T-helper 9 cell (primary cell): ENCODE results near the gene CREB3L2.
"Not testable (repeated sequence)": the region's sequence is repeated elsewhere in the genome, so short reads cannot be mapped to it uniquely, and the experiment has no call there.

Source experiments
- DNase-seq: peaks from one replicate; pipeline ENCODE4 v3.0.0-alpha.2; 2020

The CREB3L2 gene

DNA sequence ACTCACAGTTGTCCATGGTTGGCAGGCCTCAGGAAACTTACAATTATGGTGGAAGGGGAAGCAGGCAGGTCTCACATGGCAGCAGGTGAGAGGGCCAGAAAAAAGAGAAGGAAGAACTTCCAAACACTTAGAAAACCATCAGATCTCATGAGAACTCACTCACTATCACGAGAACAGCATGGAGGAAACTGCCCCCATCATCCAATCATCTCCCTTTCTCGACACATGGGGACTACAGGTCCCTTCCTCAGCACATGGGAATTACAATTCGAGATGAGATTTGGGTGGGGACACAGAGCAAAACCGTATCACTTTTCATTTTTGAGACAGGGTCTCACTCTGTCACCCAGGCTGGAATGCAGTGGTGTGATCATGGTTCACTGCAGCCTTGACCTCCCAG is 12.3 kb upstream of the CREB3L2 start:
- DNase-seq: not testable (repeated sequence)

DNA sequence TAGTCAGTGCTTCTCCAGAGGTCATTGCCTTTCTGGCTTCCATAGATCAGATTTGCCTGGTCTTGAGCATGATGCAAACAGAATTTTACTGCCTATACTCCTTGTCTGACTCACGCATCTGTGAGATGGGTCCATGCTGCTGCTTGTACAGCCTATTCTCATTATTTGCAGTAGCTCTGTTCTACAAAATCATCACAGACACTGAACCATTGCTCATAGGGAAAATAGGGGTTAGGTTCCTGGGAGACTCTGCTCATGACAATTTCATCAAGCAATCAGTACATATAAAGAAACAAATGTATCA is 7.4 kb upstream of the CREB3L2 start:
- no peak for DNase-seq

DNA sequence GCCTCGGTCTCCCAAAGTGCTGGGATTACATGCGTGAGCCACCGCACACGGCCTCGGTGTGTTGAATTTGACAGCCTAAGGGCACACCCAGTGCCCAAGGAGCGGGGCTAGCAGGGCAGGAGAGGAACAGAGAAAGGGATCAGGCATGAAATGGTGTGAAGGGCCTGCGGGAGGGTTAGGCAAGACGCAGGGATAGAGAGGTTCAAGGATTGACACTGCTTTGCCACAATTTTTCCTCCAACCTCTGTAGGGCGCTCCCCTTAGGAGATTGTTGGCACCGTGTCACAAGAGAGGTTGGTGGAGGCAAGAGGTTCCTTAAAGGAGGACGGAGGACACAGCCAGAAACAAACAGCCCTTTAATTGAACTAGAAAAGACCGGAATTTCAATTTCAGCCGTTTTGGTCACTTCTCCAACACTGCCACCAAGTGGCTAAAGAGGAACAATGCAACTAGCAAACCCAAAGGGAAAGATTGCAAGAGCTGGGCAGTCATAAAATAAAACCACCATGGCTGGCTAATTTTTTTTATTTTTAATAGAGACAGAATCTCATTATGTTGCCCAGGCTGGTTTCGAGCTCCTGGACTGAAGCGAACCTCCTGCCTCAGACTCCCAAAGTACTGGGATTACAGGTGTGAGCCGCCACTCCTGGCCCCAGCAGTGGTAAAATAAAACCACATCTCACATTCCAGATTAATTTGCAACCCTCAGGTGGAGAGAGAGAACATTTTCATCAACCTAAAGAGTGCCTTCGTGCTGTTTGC is 6.9 kb upstream of the CREB3L2 start:
- no peak for DNase-seq

DNA sequence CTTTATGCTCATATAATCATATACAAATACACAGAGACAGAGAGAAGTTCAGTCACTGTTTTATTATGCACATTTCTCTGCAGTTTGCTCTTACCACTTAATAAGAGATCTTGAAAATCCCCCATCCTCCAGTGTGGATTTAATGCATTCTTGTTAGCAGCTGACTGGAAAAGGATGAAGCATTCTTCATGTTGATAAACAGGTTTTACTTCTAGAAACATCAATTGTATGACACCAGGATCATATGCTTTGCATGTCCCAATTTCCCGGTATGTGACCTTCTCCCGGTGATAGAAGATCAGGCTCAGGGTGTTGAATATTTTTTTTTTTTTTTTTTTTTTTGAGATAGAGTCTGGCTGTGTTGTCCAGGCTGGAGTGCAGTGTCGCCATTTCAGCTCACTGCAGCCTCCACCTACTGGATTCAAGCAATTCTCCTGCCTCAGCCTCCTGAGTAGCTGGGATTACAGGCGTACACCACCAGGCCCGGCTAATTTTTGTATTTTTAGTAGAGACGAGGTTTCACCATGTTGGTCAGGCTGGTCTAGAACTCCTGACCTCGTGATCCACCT is 6.2 kb upstream of the CREB3L2 start:
- no peak for DNase-seq

DNA sequence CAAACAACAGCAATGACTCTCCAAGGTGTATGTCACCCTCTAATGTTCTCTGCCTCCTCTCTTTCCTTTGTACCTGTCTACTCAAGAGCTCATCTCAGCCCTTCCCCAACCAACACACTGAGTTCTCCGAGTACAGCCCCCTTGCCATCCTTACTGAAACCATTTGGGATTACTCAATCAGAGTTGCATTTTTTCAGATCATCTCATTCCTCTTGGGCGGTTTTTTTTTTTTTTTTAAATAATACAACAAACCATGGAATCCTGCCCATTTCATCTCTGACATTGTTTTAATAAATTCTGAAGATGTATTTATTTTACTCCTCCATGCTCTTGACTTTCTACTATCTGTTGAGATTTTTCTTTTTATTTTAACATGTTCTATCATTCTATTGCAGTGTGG is 4.2 kb upstream of the CREB3L2 start:
- no peak for DNase-seq

DNA sequence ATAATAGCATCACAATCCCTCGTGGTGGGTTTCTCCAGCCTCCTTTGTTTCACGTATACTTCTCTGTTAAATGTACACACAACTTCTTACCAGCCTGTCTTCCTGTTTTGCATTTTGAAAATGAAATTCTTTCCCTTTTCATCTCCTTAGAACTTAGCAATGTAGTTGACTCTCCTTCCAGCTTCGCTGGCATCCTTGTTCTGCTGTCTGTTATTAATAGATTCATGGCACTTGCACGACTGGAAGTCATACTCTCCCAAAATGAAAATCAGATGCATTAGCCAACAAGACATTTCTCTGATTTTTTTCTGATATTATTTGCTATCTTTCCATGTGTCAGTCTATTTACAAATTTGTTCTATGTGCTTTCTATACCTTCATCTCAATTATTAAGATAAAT is 3.0 kb upstream of the CREB3L2 start:
- no peak for DNase-seq

DNA sequence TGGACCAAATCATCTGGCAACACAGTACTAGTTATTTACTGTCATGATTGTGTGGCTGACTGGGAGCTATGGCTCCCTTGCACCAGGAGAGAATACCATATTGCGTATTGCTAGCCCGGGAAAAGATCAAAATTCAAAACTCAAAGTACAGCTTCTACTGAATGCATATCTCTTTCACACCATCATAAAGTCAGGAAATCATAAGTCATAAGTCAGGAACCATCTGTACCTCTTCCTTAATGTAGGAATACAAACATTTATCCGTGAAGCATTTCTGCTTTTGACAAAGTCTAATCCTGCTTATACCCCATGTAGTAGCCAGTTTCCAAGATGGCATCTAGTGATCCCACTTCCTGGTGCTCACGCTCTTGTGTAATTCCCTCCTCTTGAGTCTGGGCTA is 2.2 kb upstream of the CREB3L2 start:
- DNase-seq: no peak

DNA sequence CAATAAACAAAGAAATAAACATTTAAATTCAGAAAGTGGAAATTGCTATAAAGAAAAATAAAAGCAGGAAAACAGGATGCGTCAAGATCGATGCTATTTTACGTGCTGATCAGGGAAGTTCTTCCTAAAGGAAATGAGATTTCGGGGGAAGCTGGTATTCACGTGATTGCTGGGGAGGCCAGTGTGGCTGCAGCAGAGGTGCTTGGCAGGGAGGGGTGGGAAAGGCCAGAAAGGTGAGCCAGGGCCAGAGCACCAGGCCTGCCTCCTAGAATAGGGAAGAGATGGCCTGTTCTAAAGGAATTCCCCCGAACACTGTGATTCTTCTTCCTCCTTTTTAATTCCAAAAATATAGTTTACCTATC is 923 bp upstream of the CREB3L2 start:
- no peak for DNase-seq

DNA sequence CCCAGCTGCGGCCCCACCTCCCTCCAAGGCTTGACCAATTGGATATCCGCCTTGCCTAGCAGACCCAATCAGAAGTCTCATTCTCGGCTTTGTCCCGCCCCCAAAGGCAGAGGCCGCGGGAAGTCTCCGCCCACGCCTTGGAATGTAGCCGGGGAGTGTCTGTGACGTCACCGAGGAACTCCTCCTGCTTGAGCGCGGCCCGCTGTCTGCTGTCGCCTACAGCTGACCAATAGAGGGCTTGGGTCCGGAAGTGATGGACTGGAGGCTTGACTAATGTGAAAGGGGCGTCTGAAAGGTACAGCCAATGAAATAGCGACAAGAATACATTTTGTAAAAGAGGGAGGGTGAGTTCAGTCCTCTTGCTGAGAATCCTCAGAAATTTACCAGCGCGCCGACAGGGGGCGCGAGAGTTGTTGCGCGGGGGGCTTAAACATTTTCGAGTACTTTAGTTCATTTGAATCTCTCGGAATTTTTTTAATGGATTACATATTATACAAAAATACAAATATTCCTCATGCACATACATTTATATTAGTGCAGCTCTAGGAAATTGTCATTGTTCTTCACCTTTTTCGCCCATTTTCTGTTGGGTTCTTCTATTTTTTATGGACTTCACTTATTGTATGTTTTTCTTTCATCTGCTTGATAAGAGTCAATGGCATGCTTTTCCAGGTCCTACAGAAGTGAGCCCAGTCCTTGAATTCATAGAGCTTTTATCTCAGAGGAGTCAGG is 376 bp upstream of the CREB3L2 start:
- peak; percentile 96 for DNase-seq

DNA sequence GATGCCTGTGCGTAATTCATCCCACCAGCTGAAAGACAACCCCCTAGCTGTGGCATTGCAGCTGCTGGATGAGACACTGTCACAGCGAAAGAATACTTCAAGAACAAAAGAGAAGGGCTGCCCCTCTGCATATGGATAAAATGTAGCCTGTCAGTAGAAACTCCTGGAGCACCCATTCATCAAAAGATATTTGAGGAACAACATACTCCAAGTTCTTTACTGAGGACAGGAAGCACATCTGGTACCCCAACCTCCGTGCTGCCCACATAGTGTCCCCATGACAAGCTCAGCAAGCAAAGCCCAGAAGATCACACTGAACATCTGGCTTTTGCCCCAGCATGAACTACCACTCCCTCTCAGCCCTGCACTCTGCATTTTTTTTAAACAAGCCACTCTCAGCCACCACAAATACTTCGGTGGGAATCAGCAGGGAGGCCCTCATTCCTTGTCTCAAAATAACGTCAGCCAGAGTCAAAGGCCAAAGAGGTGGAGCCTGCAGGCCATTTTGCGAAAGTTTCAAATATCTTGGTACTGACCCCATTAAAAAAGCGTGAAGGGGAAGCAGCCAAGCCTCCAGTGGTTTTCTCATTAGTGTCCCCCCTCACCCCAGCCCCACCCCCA is 1.7 kb downstream of the CREB3L2 start:
- DNase-seq: no peak

DNA sequence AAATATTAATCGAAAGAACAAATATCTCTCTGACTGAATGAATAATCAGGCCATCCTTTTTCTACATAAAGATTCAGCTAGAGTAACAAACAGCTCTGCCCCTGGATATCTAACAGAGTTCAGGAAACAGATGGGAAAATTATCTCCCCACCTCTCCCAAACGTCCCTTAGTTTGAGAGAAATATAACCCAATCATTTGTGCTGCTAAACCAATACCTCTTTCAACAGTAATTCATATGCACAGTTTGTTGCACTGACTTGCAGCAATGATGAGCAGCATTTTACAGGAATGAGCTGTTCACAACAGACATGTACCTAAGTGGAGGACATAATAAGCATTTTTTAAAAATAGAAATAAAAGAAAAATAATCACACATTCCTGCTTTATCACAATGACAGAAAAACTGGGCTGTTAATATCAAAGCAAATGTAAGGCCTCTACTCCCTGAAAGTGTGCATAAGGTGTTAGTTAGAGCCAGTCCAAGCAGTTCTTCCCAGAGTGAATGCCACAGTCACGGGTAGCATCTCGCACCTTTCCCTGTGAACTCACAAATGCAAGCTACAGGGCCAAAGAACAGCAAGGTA is 2.3 kb downstream of the CREB3L2 start:
- no peak for DNase-seq

DNA sequence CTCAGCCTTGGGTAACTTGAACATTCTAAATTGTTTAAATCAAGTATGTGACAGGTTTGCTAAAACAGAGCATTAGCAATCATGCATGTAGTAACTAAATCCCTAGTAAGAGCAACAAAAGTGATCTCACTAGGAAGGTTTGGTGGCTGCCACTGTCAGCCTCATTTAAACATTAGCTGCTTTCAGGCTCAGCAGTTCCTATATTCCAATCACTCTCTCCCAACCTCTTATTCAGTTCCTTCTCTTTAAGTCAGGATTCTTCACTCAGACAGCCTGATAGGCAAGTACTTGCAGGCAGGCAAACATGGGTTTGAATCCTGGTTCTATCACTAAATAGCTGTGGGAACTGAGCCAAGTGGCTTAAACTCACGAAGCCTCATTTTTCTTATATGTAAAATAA is 3.6 kb downstream of the CREB3L2 start:
- DNase-seq: no peak

DNA sequence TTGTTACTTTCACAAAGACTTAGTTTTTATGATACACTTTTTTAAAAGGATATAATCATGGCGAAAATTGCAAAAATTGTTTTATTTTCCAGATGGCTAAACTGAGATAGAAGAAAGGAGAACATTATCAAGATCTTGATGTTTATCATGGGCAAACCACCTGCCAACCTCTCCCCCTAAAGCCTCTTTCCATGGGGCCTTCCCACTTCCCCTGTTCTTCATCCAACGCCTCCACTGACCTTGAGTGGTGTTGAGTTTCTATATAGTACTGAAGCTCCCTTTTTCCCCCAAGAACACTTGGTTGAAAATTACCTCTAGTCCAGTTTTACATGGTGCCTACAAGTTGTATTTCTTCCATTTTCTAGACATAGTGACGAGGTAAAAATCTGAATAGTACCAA is 5.0 kb downstream of the CREB3L2 start:
- no peak for DNase-seq

DNA sequence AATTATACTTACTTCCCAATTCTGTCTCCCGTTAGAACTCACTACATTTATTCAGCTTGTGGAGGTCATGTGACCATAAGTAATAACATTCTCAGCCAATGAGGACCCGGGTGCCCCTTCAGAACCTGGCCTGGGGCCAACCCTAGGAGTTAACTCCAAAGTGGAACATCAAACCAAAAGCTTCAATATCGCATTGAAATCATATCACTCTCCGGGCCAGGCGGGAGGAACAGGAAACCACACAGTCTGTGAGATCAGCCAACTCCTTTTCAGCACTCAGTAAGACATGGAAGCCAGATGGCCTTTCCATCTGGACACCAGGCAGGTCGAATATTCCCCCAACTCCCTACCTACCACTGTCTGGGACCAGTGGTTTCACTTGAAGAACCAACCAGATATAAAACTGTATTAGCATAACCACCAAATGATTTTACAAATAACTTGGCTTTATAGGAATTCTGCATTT is 5.5 kb downstream of the CREB3L2 start:
- DNase-seq: no peak

DNA sequence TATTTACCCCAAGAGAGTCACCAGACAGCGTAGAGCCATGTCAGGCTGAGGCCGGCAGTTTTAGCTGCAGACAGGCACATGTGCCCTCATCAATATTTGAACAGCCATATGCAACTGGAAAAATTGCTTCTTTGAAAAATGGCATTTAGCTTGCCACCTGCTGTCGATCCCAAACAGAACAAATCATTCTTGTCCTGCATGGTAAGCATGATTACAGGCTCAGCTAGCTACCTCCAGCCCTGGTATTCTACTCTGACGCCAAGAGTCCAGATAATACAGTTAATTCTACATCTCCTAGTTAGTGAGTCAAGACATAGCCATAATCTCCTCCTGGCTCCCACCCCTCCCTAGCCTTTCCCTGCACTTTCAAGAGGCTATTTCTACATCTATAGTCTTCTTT is 7.7 kb downstream of the CREB3L2 start:
- DNase-seq: no peak

DNA sequence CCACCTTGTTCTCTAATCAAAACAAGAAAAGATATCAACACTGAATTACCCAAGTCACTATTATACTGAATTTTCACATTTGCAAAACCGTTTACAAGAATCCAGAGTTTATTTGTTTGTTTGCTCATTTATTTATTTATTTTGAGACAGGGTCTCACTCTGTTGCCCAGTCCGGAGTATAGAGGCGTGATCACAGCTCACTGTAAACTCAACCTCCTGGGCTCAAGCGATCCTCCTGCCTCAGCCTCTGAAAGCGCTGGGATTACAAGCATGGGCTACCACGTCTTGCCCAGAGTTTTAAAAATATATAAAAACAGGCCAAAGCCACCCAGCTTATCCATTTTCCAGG is 8.5 kb downstream of the CREB3L2 start:
- no peak for DNase-seq

DNA sequence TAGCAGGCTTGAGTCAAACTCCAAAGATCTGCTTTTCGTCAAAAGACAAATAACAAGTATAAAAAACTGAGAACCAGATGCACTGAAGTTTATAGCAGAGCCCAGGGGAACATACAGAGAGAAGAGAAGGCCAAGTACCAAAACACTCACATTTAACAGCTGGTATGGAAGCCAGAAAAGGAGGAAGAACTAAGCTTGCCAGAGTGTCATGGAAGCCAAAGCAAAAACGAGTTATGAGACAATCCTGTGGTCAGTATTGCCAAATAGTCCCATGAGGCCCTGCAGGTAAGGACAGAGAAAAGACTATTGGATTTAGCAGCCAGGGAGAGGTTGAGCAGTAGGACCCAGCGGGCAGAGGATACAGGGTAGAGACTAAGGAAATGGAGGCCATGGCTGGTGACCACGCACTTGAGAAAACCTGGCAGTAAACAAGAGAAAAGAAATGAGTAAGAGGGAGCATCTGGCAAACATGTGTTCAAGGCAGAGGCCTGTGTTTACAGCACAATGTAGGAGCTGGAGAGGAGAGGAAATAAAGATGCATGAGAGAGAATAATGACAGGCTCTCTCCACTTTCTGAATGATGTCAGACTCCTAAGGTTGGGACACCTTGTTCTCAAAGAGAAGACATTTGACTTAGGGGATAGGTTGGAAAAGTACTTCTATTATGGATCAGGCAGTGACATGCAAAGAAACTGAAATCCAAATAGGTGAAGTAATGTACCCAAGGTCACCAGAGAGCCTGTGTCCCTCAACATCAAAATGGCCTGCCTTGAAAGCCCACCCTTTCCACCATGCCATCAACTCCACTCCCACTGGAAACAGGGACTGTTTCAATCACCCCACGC is 9.1 kb downstream of the CREB3L2 start:
- no peak for DNase-seq

DNA sequence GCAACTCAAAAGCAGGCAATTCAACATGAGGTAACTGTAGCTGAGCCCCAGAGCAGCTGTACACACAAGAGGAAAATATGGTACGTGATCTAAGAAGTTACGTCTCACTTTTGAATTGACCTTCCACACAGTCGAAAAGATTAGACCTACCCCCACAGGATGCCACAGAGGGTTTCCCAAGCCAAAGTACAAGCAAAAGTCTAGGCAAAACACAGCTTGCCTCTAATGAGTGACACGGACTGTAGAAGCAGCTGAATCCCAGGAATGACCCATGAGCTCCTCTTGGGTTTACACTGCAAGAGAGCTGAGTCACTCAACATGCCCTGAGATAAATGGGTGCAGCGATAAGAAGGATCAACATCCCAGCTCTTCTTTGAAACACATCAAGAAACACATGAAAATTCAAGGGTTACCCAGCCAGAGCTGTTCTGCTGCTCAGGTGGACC is 9.8 kb downstream of the CREB3L2 start:
- no peak for DNase-seq

DNA sequence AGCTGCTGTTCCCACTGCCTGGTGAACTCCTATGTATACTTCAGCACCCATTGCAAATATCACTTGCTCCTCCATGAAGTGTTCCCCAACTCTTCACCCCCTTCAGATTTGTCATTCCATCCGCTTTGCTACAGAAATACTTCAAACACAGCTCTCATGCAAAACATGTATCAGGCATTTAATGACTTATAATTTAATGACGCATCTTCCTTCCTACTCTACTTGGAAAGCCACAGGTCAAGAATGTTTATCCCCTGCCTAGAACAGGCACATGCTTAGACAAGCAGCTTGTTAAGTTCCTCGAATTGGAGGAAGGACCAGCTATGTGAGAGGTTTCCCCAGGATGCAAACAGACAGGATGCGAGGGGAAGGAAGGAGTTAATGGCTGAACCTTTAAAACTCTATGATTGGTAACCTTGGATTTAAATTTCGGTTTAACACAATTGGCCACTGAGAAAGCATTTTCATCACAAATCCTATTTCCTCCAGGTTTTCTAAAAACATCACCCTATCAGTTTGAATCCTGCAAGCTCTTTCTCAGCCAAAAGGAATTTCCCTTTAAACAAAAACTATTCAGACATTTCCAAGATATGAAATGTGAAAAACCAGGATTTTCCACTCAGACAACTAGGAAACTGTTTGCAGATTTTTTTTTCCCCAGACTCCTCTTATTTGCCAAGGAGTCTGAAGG is 11.5 kb downstream of the CREB3L2 start:
- no peak for DNase-seq

DNA sequence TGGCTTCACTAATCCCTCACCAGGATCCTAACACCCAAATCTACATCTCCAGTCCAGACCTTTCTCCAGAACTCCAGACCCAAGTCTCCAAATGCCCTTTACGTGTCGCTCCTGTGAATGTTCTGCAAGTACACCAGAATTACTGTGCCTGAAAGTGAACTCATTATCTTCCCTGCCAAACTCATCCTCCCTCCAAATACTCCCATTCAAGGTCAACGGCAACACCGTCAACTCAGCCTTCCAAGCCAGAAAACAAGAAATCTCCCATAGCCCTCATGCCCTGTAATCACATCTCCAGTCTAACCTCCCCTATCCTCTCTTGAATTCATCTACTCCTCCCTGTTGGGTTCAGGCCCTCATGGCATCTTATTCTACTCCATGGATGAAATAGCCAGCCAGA is 12.3 kb downstream of the CREB3L2 start:
- DNase-seq: no peak

DNA sequence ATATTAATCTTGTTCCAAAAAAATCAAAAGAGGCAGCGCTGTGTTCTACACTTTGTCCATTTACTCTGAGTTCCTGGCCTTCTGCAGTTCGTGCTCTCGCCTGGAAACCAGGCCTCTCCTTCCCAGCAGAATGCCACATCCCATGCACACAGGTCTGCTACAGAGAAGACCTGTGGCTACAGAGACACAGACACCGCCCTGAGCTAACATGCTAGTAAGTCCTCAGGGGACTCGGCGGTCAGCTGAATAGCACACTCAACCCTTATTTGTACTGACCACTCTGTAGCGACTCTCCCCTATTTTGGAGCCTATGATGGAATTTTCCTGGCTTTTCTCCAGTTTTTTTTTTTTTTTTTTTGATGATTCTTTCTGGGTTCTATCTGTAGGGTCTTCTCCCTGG is 12.8 kb downstream of the CREB3L2 start:
- DNase-seq: no peak

DNA sequence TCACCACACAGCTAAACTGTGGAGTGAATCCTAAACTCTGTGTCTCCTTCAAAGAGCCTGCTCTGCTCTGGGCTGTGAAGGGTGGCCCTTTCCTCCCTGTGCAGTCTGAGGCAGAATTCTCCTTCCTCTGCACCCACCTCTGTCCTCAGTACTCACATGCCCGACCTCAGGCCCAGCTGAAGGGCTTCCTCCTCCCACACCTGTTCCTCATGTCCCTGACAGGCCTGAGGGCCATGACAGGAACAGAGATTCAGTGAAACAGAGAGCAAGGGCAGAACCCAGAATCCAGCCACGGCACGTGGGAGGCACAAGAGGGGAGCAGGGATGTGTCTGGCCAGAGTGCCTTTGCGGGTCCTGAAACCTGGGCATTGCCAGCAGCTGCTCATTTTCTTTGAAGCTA is 13.9 kb downstream of the CREB3L2 start:
- DNase-seq: no peak
